Stimulated activated effector memory CD8-positive, alpha-beta T cell treated with anti-CD3 and anti-CD28 coated beads, Interleukin-12 subunit alpha, Interleukin-12 subunit beta, amount 100 ng/mL, for 72 hours (primary cell): ENCODE results near the gene GPATCH1.

Experiments
- ATAC-seq: fragments of 150-1000 bp; cut with Tn5 transposase; 2 replicates; pipeline ENCODE4 v1.10.0; 2021
- DNase-seq, 2 donors: peaks; one replicate each; pipeline ENCODE4 v3.0.0; 2021 to 2022; ENCODE audit warnings: low spot score in 2 of 2
- H3K27ac Mint-ChIP-seq: one replicate; pipeline ENCODE4 v1.8.0; 2022; ENCODE audit warnings: mild to moderate bottlenecking, mixed read lengths
- H3K36me3 Mint-ChIP-seq: one replicate; pipeline ENCODE4 v1.8.0; 2022; ENCODE audit warnings: mild to moderate bottlenecking, mixed read lengths
- H3K4me1 Mint-ChIP-seq: one replicate; pipeline ENCODE4 v1.8.0; 2022; ENCODE audit warnings: mixed read lengths
- H3K4me3 Mint-ChIP-seq: one replicate; pipeline ENCODE4 v1.8.0; 2022; ENCODE audit warnings: mild to moderate bottlenecking, mixed read lengths
- H3K9me3 Mint-ChIP-seq: one replicate; pipeline ENCODE4 v1.8.0; 2022; ENCODE audit warnings: mixed read lengths

The GPATCH1 gene

DNA sequence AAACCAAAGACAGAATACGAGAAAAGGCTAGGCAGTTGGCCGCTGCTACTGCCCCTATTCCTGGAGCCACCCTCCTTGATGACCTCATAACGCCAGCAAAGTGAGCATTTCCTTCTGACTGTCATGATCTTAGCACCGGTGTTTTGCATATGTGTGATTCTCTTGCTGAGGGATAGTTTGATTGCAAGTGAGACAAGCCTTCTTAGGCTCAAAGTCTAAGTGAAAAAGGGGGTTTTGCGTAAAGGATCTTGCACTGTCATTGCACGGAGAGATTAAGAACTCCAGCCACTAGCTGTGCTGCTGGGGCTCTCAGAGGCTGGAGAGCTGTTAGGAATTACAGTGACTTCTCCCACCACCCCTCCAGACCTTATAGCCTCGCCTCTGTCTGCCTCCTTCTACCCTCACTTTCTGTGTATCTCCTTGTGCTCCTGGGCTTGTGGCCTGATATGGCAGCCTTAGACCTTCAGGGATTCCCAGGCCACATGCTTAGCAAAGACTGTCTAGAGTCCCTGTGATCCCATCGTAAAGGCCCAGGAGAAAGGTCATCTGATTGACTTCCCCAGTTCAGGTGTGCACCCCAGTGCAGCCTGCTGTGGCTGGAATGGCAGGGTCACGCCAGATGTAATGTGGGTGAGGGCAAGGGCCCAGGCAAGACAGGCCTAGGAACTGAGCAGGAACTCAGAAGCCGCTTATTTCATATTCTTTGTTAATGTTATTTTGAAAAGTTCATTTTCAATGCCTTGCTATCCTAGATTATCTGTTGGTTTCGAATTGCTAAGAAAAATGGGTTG is 12.6 kb downstream of the GPATCH1 start:
- no peak for DNase-seq
- peaks cover 98% of the 10 kb centered on the region for H3K36me3 Mint-ChIP-seq
- ATAC-seq = no peak
- H3K9me3 Mint-ChIP-seq = no peaks in the 10 kb centered on the region
- H3K4me1 Mint-ChIP-seq = no peaks in the 10 kb centered on the region
- H3K4me3 Mint-ChIP-seq = no peak overlapping the region
- H3K27ac Mint-ChIP-seq = no peak overlapping the region

DNA sequence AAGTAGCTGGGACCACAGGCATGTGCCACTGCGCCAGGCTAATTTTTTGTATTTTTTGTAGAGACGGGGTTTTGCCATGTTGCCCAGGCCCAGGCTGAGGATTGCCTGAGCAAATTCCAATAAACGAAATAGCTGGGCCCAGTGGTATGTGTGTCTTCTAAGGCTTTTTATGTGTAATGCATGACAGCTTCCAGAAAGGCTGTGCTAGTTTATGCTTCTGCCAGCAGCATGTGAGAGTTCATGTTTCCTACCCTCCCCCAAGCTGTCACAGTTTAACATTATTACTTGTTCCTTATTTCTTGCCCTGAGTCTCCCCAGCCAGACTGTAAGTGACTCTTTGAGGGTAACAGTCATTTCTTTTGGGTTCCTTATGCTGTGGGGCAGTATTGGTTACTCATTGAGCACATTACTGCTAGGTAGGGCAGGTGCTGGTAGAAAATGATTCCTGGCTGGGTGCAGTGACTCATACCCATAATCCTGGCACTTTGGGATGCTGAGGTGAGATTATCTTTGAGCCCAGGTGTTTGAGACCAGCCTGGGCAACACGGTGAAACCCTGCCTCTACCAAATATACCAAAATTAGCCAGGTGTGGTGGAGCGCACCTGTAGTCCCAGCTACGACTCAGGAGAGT is 13.6 kb downstream of the GPATCH1 start:
- ATAC-seq = no peak
- Mint-ChIP-seq H3K4me1 (no peaks in the 10 kb centered on the region), H3K36me3 (peaks cover 98% of the 10 kb centered on the region), H3K27ac (no peak overlapping the region), H3K9me3 (no peaks in the 10 kb centered on the region), H3K4me3 (no peak overlapping the region)
- DNase-seq = no peak

DNA sequence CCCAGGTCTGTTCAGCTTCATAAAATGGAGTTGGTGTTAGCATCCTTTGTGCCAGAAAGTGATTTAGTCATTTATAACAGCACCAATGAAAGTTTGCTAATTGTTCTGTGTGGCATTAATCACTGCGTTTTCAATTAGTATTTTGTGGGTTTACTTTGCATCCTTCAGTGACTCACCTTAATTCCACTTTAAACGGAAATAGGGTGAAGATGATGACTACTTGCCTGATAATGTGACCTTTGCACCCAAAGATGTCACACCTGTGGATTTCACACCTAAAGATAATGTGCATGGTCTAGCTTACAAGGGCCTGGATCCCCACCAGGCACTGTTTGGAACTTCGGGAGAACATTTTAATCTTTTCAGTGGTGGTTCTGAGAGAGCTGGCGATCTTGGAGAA is 15.0 kb downstream of the GPATCH1 start:
- Mint-ChIP-seq H3K36me3 (peaks cover 98% of the 10 kb centered on the region), H3K27ac (peak overlapping the region; percentile 17)
- ATAC-seq = peak; percentile 28

DNA sequence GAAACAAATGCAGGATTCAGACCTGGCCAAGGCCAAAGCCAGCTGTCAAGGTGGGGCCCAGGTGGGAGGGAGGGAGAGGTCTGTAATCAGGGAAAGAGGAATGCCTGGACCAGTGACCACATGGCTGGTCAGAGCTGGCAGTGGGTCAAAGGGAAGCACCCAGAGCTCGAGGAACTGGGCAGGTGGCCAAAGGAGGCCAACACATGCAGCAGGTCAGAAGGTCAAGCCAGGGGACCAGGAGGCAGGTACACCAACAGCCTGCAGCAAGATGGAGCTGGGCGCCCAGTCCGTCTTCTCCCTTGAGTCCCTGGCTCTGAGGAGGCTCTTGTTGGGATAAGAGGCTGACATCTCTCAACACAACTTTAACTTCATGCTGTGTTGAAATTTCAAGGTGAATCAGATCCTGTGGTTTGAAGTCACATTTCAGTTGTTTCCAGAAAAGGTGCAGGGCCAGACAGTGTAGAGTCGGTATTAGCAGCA is 17.1 kb downstream of the GPATCH1 start:
- H3K4me3 Mint-ChIP-seq = no peak overlapping the region
- peak overlapping the region; percentile 18 for H3K27ac Mint-ChIP-seq
- ATAC-seq (no peak), DNase-seq (no peak)
- peaks cover 100% of the 10 kb centered on the region for H3K36me3 Mint-ChIP-seq
- H3K9me3 Mint-ChIP-seq = no peaks in the 10 kb centered on the region
- H3K4me1 Mint-ChIP-seq = no peaks in the 10 kb centered on the region

More for the DNA sequence above, 15.0 kb downstream of the GPATCH1 start:
- H3K4me1 Mint-ChIP-seq = no peaks in the 10 kb centered on the region
- H3K9me3 Mint-ChIP-seq = no peaks in the 10 kb centered on the region
- no peak for DNase-seq
- no peak overlapping the region for H3K4me3 Mint-ChIP-seq

DNA sequence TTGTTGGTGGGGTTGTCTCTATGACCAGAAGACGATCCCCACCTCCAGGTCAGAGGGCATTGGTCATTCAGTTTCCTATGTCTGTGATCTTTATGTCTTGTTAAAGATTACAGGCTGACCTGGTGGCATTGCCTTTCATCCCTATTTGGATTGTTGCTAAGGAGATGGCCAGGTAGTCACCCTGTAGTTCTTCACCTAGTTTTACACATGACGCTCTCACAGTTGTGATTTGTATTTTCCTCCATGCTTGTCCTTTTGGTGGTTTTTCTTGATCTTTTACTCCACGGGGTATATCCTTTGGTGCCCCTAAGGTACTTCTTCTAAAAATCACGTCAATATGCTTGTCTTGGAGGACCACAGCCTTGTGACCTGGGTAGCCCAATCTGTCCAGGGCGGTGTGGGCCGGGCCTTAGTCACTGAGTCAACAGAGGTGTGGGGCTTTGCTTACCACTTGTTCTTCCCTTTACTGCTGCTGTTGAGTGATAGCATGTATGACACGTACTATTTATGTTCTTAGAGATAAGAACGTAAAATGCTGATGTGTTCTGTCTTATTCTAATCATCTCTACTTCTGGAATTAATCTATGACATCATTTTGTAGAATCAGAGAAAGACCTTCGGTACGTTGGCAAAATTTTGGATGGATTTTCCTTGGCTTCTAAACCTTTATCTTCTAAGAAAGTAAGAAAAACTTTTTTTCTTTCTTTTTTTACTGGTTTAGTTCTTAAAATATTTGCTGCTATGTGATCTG is 20.1 kb downstream of the GPATCH1 start:
- no peak for DNase-seq
- Mint-ChIP-seq H3K4me3 (no peak overlapping the region), H3K4me1 (no peaks in the 10 kb centered on the region), H3K9me3 (no peaks in the 10 kb centered on the region), H3K27ac (no peak overlapping the region), H3K36me3 (peaks cover 100% of the 10 kb centered on the region)
- no peak for ATAC-seq

DNA sequence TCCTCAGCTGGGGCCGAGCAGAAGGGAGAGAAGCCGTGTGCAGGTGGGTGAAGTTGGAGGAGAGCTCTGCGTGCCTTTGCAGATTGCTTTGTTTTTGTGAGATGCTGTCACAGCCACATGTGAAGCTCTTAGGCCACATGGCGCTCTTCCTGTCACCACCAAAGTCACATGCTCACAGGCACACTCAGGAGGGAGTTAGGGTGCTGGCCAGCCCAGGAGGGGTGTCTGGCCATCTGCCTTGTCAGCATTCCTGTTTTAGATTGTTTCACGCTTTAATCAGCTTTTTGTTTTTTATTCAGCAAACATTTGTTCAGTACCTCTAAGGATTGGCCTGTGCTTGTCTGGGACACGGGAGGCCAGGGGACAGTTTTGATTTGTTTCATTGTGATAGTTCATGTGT is 21.9 kb downstream of the GPATCH1 start:
- no peak overlapping the region for H3K27ac Mint-ChIP-seq
- DNase-seq (no peak), ATAC-seq (no peak)
- H3K9me3 Mint-ChIP-seq = no peaks in the 10 kb centered on the region
- H3K4me1 Mint-ChIP-seq = no peaks in the 10 kb centered on the region
- no peak overlapping the region for H3K4me3 Mint-ChIP-seq
- peaks cover 100% of the 10 kb centered on the region for H3K36me3 Mint-ChIP-seq

DNA sequence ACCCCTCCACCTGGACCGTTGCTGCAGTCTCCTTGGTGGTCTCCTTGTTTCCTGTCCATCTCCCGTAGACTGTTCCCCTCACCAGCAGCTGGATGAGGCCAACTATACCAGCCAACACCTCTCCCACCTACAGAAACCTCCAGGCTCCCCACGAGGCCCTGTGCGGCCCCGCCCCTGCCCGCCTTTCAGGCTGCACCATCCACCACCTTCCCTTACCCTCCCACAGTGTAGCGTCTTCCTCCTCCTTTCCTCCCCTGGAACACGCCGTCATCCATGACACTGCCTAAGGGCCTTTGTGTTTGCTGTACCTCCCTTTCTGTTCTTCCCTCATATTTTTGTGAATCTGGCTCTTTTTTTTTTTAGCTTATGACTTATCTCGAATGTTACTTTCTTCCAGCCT is 27.2 kb downstream of the GPATCH1 start:
- DNase-seq (no peak), ATAC-seq (no peak)
- Mint-ChIP-seq H3K4me3 (no peak overlapping the region), H3K4me1 (no peaks in the 10 kb centered on the region), H3K27ac (no peak overlapping the region), H3K9me3 (no peaks in the 10 kb centered on the region), H3K36me3 (peaks cover 98% of the 10 kb centered on the region)

DNA sequence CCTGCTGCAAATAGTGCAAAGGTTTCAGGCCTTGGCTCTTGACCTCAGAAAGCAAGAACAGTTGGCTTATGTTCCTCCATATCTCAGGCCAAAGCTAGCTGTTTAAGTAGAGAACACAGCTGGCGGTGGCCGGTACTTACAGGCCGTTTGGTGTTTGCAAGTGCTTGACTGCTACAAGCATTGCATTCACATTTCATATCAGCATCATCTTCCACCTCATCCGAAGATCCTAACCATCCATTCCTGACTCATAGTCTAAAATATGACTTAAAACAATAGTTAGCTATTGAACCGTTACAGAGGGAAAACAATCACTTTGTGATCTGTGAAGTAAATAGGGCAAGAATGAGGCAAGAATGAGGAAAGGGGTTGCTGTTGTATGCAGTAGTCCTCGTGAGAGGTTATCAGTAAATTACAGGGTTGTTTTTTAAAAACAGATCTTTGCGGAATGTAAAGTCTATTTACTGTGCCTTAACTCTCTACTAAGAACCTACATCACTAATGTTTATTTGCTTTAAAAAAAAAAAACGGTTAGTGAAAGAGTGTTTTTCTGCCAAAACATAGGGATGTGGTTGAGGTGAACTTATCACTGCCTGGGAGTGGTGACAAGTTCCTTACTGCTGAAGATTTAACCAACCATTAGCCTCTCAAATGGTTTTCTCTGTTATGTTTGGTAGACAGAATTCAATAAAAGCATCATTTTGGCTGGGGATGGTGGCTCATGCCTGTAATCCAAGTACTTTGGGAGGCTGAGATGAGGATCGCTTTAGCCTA is 29.3 kb downstream of the GPATCH1 start:
- Mint-ChIP-seq H3K9me3 (no peaks in the 10 kb centered on the region), H3K4me3 (no peak overlapping the region), H3K36me3 (peaks cover 98% of the 10 kb centered on the region), H3K4me1 (no peaks in the 10 kb centered on the region), H3K27ac (no peak overlapping the region)
- DNase-seq = no peak
- no peak for ATAC-seq

DNA sequence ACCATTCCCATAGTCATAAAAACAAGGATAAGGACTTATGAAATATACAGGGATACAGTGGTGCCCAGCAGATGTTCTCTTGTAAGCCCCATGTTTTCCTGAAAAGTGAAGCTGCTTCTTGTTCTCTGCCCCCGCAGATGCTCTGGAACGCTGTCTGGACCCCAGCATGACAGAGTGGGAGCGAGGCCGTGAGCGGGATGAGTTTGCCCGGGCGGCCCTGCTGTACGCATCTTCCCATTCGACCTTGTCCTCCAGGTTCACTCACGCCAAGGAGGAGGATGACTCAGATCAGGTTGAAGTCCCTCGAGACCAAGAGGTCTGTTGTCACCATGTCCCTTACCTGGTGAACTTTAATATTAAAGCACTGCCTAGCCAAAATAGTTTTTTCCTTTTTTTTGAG is 30.6 kb downstream of the GPATCH1 start:
- ATAC-seq (no peak), DNase-seq (no peak)
- Mint-ChIP-seq H3K9me3 (no peaks in the 10 kb centered on the region), H3K4me1 (no peaks in the 10 kb centered on the region), H3K36me3 (peaks cover 98% of the 10 kb centered on the region), H3K27ac (no peak overlapping the region), H3K4me3 (no peak overlapping the region)

DNA sequence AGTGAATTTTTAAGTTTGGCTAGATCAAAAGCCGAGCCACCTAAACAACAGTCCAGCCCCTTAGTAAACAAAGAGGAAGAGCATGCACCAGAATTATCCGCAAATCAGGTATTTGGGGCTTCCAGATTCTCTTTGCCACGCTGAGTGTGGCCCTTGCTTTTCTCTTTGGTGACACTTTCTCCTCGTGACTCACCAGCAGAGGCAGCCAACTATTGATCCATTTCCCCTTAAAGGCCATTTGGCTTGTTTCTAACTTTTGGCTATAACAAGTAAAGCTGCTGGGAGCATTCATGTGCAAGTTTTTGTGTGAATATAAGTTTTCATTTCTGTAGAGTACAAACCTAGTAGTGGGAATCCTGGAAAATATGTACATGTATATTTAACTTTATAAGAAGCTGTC is 33.3 kb downstream of the GPATCH1 start:
- DNase-seq = no peak
- H3K4me3 Mint-ChIP-seq = no peak overlapping the region
- no peak overlapping the region for H3K27ac Mint-ChIP-seq
- H3K9me3 Mint-ChIP-seq = no peaks in the 10 kb centered on the region
- ATAC-seq = no peak
- H3K4me1 Mint-ChIP-seq = no peaks in the 10 kb centered on the region
- peaks cover 98% of the 10 kb centered on the region for H3K36me3 Mint-ChIP-seq

DNA sequence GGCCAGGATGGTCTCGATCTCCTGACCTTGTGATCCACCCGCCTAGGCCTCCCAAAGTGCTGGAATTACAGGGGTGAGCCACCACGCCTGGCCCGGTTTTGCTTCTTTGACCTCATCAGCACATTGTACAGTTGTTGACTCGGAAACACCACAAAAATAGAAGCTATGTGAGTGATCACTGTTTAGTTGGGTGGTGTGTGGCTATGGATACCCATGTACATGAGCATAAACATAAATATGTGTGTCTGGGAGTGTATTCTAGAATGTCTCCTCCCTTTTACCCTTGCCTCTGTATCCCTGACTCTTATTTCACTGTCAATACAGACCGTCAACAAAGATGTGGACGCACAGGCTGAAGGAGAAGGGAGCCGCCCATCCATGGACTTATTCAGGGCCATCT is 36.5 kb downstream of the GPATCH1 start:
- H3K4me3 Mint-ChIP-seq = no peak overlapping the region
- no peak overlapping the region for H3K27ac Mint-ChIP-seq
- no peaks in the 10 kb centered on the region for H3K4me1 Mint-ChIP-seq
- DNase-seq (no peak), ATAC-seq (no peak)
- peaks cover 95% of the 10 kb centered on the region for H3K36me3 Mint-ChIP-seq
- no peaks in the 10 kb centered on the region for H3K9me3 Mint-ChIP-seq

DNA sequence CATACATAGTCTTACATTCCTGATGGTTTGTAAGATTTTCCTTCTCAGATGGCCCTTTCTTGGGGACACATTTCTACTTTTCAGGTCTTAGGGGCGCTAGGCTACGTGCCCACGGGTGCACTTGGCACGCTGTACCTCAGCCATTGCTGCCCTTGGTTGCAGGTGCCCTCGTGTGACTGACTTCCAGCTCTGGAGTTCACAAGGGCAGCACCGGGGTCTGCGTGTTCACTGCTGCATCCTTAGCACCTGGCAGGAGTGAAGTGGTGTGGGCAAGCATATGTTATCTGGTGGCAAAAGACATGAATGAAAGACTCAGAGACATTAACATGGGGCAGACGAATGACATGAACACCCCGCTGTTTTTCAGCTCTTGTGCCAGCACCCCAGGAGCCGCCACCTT is 37.7 kb downstream of the GPATCH1 start:
- ATAC-seq (no peak), DNase-seq (no peak)
- Mint-ChIP-seq H3K9me3 (no peaks in the 10 kb centered on the region), H3K36me3 (peaks cover 95% of the 10 kb centered on the region), H3K27ac (no peak overlapping the region), H3K4me3 (no peak overlapping the region), H3K4me1 (no peaks in the 10 kb centered on the region)

DNA sequence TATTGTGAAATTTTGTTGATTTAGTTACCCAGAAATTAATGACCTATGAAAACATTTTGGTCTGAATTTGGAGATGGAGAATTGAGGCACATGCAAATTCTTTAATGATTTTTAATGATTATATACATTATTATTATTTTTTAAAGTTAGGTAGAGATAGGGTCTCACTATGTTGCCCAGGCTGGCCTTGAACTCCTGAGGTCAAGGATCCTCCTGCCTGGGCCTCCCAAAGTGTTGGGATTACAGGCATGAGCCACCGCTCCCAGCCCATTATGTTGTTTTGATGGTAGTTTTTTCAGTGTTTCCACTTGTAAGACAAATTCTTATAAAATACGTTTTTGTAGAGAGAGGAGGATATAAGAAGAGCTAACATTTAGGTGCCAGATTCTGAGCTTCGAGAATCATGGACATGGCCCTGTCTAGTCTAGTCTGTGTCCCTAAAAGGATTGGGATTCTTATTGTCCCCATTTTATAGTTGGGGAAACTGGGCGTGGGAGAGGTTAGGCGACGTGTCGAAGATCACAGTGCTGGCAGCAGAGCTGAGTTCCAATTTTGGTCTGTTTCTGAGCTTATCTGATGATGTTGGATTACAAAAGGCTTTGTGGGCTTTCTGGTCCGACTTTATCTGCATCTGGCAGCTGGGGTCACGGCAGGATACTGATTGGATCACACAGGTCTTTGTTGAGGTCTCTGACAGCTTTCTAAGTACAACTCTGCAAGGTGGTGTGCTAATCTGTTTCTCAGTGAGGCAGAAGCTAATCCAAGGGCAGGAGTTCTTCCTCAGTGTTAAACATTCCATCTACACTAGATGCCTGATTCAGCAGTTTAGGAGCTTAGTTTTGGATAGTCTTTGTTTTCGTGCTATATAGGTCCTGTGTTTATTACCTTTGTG is 43.5 kb downstream of the GPATCH1 start:
- Mint-ChIP-seq H3K4me3 (no peak overlapping the region), H3K36me3 (peaks cover 95% of the 10 kb centered on the region), H3K9me3 (no peaks in the 10 kb centered on the region), H3K4me1 (peaks cover 8% of the 10 kb centered on the region), H3K27ac (peak overlapping the region; percentile 14)
- DNase-seq (no peak), ATAC-seq (no peak)

DNA sequence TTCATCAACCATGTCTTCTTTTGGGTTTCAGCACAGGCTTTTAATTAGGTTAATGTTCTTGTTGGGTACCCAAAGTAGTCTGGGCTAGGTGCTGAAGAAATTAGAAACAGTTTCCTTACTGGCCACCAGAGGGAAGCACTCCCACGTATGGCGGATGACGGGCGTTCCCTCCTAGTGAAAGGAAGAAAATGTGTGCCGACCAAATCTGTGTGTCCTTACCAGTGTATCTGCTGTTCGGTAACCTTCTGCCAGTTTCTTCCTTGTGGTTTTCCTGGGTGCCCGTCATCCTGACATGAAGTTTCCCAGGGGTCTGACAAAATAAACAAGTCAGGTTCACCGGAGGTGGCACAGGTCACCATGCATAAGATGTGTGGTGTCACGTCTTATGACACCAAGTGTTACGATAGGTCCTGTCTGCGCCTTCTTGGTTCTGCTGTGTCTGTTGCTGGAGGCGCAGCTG is 45.0 kb downstream of the GPATCH1 start:
- Mint-ChIP-seq H3K4me1 (peaks cover 8% of the 10 kb centered on the region), H3K27ac (no peak overlapping the region), H3K4me3 (no peak overlapping the region), H3K36me3 (peaks cover 99% of the 10 kb centered on the region), H3K9me3 (no peaks in the 10 kb centered on the region)
- peak; percentile 85 for ATAC-seq
- peak; percentile 47 to 57 for DNase-seq
